GM12865 (cell line): ENCODE data around the gene SNX18.

Experiments
- DNase-seq: peaks from one replicate; pipeline ENCODE4 v3.0.0; 2010; ENCODE audit warnings: low read depth
- H3K4me3 ChIP-seq: 2 replicates; pipeline ENCODE4 v1.5.1; 2011; ENCODE audit warnings: mild to moderate bottlenecking, low read depth, low read length, control low read depth
- TF ChIP-seq, protein P1 (sequence below): IDR thresholded peaks from 2 replicates; pipeline ENCODE4 v1.5.1; 2011; ENCODE audit warnings: low read length, control low read depth, low read depth, inconsistent platforms; ENCODE audit not compliant: insufficient read depth; ENCODE audit errors: missing control alignments

Gene SNX18

GRCh38 chr5:54577528-54577927 is 60.0 kb downstream of the SNX18 start:
- H3K4me3 ChIP-seq: no peak overlapping the region
- TF ChIP-seq, protein P1, sequence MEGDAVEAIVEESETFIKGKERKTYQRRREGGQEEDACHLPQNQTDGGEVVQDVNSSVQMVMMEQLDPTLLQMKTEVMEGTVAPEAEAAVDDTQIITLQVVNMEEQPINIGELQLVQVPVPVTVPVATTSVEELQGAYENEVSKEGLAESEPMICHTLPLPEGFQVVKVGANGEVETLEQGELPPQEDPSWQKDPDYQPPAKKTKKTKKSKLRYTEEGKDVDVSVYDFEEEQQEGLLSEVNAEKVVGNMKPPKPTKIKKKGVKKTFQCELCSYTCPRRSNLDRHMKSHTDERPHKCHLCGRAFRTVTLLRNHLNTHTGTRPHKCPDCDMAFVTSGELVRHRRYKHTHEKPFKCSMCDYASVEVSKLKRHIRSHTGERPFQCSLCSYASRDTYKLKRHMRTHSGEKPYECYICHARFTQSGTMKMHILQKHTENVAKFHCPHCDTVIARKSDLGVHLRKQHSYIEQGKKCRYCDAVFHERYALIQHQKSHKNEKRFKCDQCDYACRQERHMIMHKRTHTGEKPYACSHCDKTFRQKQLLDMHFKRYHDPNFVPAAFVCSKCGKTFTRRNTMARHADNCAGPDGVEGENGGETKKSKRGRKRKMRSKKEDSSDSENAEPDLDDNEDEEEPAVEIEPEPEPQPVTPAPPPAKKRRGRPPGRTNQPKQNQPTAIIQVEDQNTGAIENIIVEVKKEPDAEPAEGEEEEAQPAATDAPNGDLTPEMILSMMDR: no peak
- no peak for DNase-seq

GRCh38 chr5:54577937-54578653 is 60.5 kb downstream of the SNX18 start:
- no peak for DNase-seq
- no peak overlapping the region for H3K4me3 ChIP-seq
- TF ChIP-seq, protein P1: no peak

GRCh38 chr5:54579591-54580295 is 62.2 kb downstream of the SNX18 start:
- no peak overlapping the region for H3K4me3 ChIP-seq
- no peak for DNase-seq
- TF ChIP-seq, protein P1: no peak

GRCh38 chr5:54580997-54581811 is 63.6 kb downstream of the SNX18 start:
- no peak overlapping the region for H3K4me3 ChIP-seq
- TF ChIP-seq, protein P1: no peak
- no peak for DNase-seq

- no peak for DNase-seq
- TF ChIP-seq, protein P1: no peak
- H3K4me3 ChIP-seq: no peak overlapping the region
Observed at GRCh38 chr5:54581831-54582548, 64.4 kb downstream of the SNX18 start.

GRCh38 chr5:54586336-54586735 is 68.8 kb downstream of the SNX18 start:
- H3K4me3 ChIP-seq: no peak overlapping the region
- DNase-seq: no peak
- TF ChIP-seq, protein P1: no peak
